ENCODE results near the gene NPY. TPM values are rescaled to one million over a fixed set of nuclear protein-coding genes. Genes with fewer than 3 reads are reported as not detected.

Gene NPY
- total RNA-seq, 1 experiment from 2014 or later: not detected

- Histone ChIP-seq H3K9me3 (ENCODE audit: control insufficient read depth, insufficient read depth, low read depth, low read length) (no peaks in the 10 kb centered on the region), H3K27ac (ENCODE audit: low read length) (no peak overlapping the region), H3K27me3 (ENCODE audit: control insufficient read depth, insufficient read depth, low read length) (peaks cover 5% of the 10 kb centered on the region), H3K4me3 (ENCODE audit: low read depth in 2 of 2, low read length in 2 of 2) (no peak overlapping the region), H3K36me3 (ENCODE audit: control insufficient read depth, insufficient read depth, low read length) (no peaks in the 10 kb centered on the region), H3K4me1 (ENCODE audit: control insufficient read depth, insufficient read depth, low read length) (no peaks in the 10 kb centered on the region)
- ChIA-PET POLR2A (no interaction called here), CTCF (no interaction called here)
- intact Hi-C loops (cut with micrococcal nuclease; ENCODE audit: unreplicated experiment) (no loop called here), in situ Hi-C loops (cut with HindIII; ENCODE audit: low pct_unique_long_range_greater_than_20kb, low sequenced_read_pairs) (no loop called here)
- TF ChIP-seq CTCF (IDR thresholded peaks at IDR 0.05): no peak
- no peak for TF ChIP-seq POLR2AphosphoS5 (IDR thresholded peaks at IDR 0.05; ENCODE audit: low read depth, low read length)
- TF ChIP-seq TCF7L2 (IDR thresholded peaks at IDR 0.05; ENCODE audit: low read depth, low read length): no peak
- no peak for TF ChIP-seq SIN3A (IDR thresholded peaks at IDR 0.05; ENCODE audit: borderline replicate concordance, insufficient read depth, low read depth, low read length)
- no peak for TF ChIP-seq REST (IDR thresholded peaks at IDR 0.05; ENCODE audit: insufficient read depth in 1 of 2, low read depth in 2 of 2, low read length in 1 of 2)
- no TSS peak for BruUV-seq (replicated peaks)
- DNase-seq (ENCODE audit: low read depth, low spot score) (no peak), ATAC-seq (no peak)
These were observed 52.5 kb downstream of the NPY start for GRCh38 chr7:24336461-24336860.

GRCh38 chr7:24337180-24337579 is 53.2 kb downstream of the NPY start:
- H3K9me3 ChIP-seq (ENCODE audit: control insufficient read depth, insufficient read depth, low read depth, low read length): no peaks in the 10 kb centered on the region
- no peak overlapping the region for H3K27ac ChIP-seq (ENCODE audit: low read length)
- ATAC-seq: no peak
- no peaks in the 10 kb centered on the region for H3K4me1 ChIP-seq (ENCODE audit: control insufficient read depth, insufficient read depth, low read length)
- POLR2A ChIA-PET: no interaction called here
- BruUV-seq (replicated peaks): no TSS peak
- no peak overlapping the region for H3K4me3 ChIP-seq (ENCODE audit: low read depth in 2 of 2, low read length in 2 of 2)
- in situ Hi-C loops (cut with HindIII; ENCODE audit: low pct_unique_long_range_greater_than_20kb, low sequenced_read_pairs): no loop called here
- intact Hi-C loops (cut with micrococcal nuclease; ENCODE audit: unreplicated experiment): no loop called here
- peaks cover 5% of the 10 kb centered on the region for H3K27me3 ChIP-seq (ENCODE audit: control insufficient read depth, insufficient read depth, low read length)
- CTCF ChIA-PET: no interaction called here
- TF ChIP-seq TCF7L2 (IDR thresholded peaks at IDR 0.05; ENCODE audit: low read depth, low read length) (no peak), POLR2AphosphoS5 (IDR thresholded peaks at IDR 0.05; ENCODE audit: low read depth, low read length) (no peak), REST (IDR thresholded peaks at IDR 0.05; ENCODE audit: insufficient read depth in 1 of 2, low read depth in 2 of 2, low read length in 1 of 2) (no peak), CTCF (IDR thresholded peaks at IDR 0.05) (no peak), SIN3A (IDR thresholded peaks at IDR 0.05; ENCODE audit: borderline replicate concordance, insufficient read depth, low read depth, low read length) (no peak)
- no peaks in the 10 kb centered on the region for H3K36me3 ChIP-seq (ENCODE audit: control insufficient read depth, insufficient read depth, low read length)
- no peak for DNase-seq (ENCODE audit: low read depth, low spot score)

Measured in Panc1 (cell line).